ENCODE data around the gene FAM237A. TPM values are rescaled to one million over a fixed set of nuclear protein-coding genes. Genes with fewer than 3 reads are reported as not detected.
A peak's percentile ranks its signal among the peaks of the same experiment; 100 is the strongest.

The FAM237A gene
- total and polyA plus RNA-seq, 12 donors, result 0.31 to 3.0 (median 2.0) TPM; not detected in 5

GRCh38 chr2:206692971-206693370 is 50.7 kb downstream of the FAM237A start:
- ATAC-seq, result no peak
- DNase-seq, result no peak
- TF ChIP-seq, protein P1, sequence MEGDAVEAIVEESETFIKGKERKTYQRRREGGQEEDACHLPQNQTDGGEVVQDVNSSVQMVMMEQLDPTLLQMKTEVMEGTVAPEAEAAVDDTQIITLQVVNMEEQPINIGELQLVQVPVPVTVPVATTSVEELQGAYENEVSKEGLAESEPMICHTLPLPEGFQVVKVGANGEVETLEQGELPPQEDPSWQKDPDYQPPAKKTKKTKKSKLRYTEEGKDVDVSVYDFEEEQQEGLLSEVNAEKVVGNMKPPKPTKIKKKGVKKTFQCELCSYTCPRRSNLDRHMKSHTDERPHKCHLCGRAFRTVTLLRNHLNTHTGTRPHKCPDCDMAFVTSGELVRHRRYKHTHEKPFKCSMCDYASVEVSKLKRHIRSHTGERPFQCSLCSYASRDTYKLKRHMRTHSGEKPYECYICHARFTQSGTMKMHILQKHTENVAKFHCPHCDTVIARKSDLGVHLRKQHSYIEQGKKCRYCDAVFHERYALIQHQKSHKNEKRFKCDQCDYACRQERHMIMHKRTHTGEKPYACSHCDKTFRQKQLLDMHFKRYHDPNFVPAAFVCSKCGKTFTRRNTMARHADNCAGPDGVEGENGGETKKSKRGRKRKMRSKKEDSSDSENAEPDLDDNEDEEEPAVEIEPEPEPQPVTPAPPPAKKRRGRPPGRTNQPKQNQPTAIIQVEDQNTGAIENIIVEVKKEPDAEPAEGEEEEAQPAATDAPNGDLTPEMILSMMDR (IDR thresholded peaks at IDR 0.05), result no peak
- Histone ChIP-seq H3K4me1 (no peaks in the 10 kb centered on the region), H3K27ac (no peak overlapping the region), H3K27me3 (no peaks in the 10 kb centered on the region), H3K4me3 (no peak overlapping the region), H3K9me3 (no peaks in the 10 kb centered on the region), H3K36me3 (no peaks in the 10 kb centered on the region)
- intact Hi-C loops (cut with DNase I), result loop anchor here in 9 of 10 donors (1.0 to 10.0 kb wide), 7 partner anchors 88 to 784 kb away; no protein-coding TSS in a partner anchor
- WGBS, 2 donors, result 79 to 83% methylated on average over 7 of the region's 7 CpGs

DNA sequence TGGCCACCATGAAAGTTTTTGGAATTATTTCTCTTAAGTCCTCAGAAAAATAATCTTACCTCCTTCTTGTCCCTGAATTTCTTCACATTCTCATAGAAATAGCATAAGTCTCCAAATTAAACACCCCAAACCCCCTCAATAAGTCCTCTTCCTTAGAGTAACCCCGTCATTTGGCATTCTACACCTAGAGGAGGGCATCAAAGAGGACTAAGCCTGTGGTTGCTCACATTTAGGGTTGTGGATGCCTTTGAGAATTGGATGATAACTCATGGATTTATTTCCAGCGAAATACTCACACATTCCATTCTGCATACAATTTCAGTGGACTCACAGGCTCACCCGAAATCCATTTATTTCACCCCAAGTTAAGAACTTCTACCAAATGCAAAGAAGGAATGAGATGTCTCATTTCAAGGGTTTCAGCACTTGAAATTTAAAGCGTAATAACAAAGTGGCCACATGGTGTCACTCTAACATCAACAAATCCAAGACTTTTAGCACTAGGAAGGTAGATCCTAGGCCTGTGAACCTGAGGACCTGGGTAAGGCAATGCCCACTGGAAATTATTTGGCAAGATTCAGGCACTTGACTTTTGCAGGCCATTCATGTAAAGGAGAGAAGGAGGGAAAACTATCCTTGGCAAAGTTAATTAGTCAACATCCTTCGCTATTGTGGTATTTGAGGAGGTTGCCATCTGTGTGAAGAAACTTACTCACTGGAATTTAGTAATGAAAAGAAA is 51.3 kb downstream of the FAM237A start:
- 28 to 31% methylated on average over 5 of the region's 5 CpGs for WGBS, 2 donors
- H3K36me3 ChIP-seq, result no peaks in the 10 kb centered on the region
- H3K27me3 ChIP-seq, result no peaks in the 10 kb centered on the region
- ATAC-seq (peak in 4 of 8 donors; percentile 37 to 64 (median 57)), DNase-seq (peak in 1 of 2 donors; percentile 22)
- H3K4me1 ChIP-seq, result no peaks in the 10 kb centered on the region
- no peaks in the 10 kb centered on the region for H3K9me3 ChIP-seq
- intact Hi-C loops (cut with DNase I), result loop anchor here in 9 of 10 donors (1.0 to 10.0 kb wide), 7 partner anchors 88 to 784 kb away; no protein-coding TSS in a partner anchor
- TF ChIP-seq, protein P1 (IDR thresholded peaks at IDR 0.05), result peak; percentile 42 to 81 (median 67)
- no peak overlapping the region for H3K27ac ChIP-seq
- no peak overlapping the region for H3K4me3 ChIP-seq

DNA sequence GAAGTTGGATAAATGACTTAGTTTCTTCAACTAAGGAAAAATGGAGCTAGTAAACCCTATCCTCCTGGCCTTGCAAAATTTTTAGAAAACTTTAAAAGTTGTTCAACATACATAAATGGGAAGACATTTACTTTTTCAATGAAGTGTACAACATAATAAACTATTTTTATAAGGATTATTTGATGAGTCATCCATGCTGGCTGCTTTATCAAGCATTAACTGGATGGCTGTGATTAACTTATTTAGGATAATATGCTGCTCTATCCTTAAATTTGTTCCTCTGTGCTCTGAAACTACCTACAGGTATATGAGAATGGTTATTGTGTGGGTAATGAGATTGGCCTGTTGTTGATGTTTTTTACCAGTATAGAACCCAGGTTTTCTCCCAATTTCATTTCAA is 54.6 kb downstream of the FAM237A start:
- Histone ChIP-seq H3K27me3 (peaks cover 0 to 26% (median 8%) of the 10 kb centered on the region in 7 donors), H3K9me3 (no peaks in the 10 kb centered on the region), H3K36me3 (no peaks in the 10 kb centered on the region), H3K4me3 (no peak overlapping the region), H3K27ac (no peak overlapping the region), H3K4me1 (peaks cover 0 to 6% (median 0%) of the 10 kb centered on the region in 9 donors)
- TF ChIP-seq, protein P1 (IDR thresholded peaks at IDR 0.05), result no peak
- intact Hi-C loops (cut with DNase I), result loop anchor here in 4 of 10 donors (5.0 to 10.0 kb wide), 3 partner anchors 85 to 778 kb away; no protein-coding TSS in a partner anchor
- DNase-seq, result no peak
- ATAC-seq, result no peak

DNA sequence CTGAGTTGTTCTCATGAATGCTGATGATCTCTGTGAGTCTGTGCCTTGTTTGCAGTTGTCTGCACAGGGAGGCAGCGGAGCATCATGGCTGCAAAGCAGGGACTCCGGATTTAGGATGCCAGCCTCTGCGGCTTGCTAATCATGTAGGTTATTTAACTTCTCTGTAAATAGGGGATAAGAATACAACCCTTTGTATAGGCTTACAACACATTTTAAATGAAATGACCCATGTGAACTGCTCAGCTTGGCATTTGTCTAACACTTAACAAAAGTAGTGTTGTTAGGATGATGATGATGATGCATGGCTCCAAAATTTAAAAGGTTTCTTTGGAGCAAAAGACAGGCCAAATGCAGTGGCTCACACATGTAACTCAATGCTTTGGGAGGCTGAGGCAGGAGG is 56.5 kb downstream of the FAM237A start:
- no peak overlapping the region for H3K4me3 ChIP-seq
- intact Hi-C loops (cut with DNase I), result loop anchor here in 4 of 10 donors (5.0 to 10.0 kb wide), 3 partner anchors 83 to 776 kb away; no protein-coding TSS in a partner anchor
- 89 to 94% methylated on average over 3 of the region's 3 CpGs for WGBS, 2 donors
- no peak for ATAC-seq
- H3K27me3 ChIP-seq, result peaks cover 0 to 37% (median 8%) of the 10 kb centered on the region in 7 donors
- TF ChIP-seq, protein P1 (IDR thresholded peaks at IDR 0.05), result no peak
- DNase-seq, result no peak
- H3K27ac ChIP-seq, result no peak overlapping the region
- no peaks in the 10 kb centered on the region for H3K9me3 ChIP-seq
- peaks cover 0 to 6% (median 0%) of the 10 kb centered on the region in 9 donors for H3K4me1 ChIP-seq
- H3K36me3 ChIP-seq, result no peaks in the 10 kb centered on the region

Other genes starting within 250 kb of the FAM237A start
- gene ADAM23, start 199.0 kb upstream of the FAM237A start, total RNA-seq, result 100 to 1,000 TPM in 1 of 10 donors, 10 to 100 TPM in 9; 51.0 to 101 (median 72.4) TPM
- 10 to 100 TPM; 11.9 to 27.4 TPM for gene ADAM23, start 199.0 kb upstream of the FAM237A start, polyA plus RNA-seq
- not detected for gene DYTN, start 75.9 kb downstream of the FAM237A start, total RNA-seq
- gene DYTN, start 75.9 kb downstream of the FAM237A start, polyA plus RNA-seq, result not detected
- gene MDH1B, start 122.8 kb downstream of the FAM237A start, total RNA-seq, result 1 to 10 TPM in 6 of 10 donors, under 1 TPM in 4; 0.76 to 2.8 (median 1.1) TPM
- 1 to 10 TPM in 1 of 2 donors, under 1 TPM in 1; 0.12 to 1.0 TPM for gene MDH1B, start 122.8 kb downstream of the FAM237A start, polyA plus RNA-seq
- gene FASTKD2, start 123.1 kb downstream of the FAM237A start, total RNA-seq, result 10 to 100 TPM; 36.3 to 46.9 (median 42.6) TPM
- gene FASTKD2, start 123.1 kb downstream of the FAM237A start, polyA plus RNA-seq, result 10 to 100 TPM in 1 of 2 donors, 1 to 10 TPM in 1; 8.2 to 22.8 TPM

Data from heart right ventricle (tissue), 16 donors.